ENCODE results near the gene MCF2.

The MCF2 gene

DNA sequence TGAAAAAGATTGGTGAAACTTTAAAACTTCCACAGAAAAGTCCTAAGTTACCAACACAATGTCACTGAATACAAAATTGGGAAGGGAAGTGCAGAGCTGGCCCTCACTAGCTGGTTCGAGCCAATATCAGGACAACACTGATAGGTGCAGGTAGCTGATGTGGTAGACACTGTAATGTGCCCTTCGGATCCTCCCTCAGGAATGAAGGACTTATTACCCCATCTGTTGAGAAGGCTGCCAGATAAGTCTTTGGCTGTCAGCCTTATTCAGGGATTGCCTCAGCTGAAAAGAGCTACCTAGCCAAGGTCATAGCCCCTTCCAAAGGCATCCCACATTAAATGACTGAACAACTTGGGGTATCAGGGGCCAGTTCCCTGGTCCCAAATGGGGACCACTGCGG, 5.3 kb downstream of the MCF2 start:
- Histone ChIP-seq H3K4me1 (ENCODE audit: control insufficient read depth, insufficient read depth, low read length) (no peaks in the 10 kb centered on the region), H3K27ac (ENCODE audit: extremely low read depth, low read depth, low read length) (no peak overlapping the region), H3K4me3 (ENCODE audit: low read depth, low read length) (no peak overlapping the region), H3K9me3 (ENCODE audit: control insufficient read depth, insufficient read depth, low read depth, low read length) (no peaks in the 10 kb centered on the region), H3K36me3 (ENCODE audit: control insufficient read depth in 2 of 2, insufficient read depth in 1 of 2, low read length in 2 of 2) (no peaks in the 10 kb centered on the region)
- TF ChIP-seq, protein P1, sequence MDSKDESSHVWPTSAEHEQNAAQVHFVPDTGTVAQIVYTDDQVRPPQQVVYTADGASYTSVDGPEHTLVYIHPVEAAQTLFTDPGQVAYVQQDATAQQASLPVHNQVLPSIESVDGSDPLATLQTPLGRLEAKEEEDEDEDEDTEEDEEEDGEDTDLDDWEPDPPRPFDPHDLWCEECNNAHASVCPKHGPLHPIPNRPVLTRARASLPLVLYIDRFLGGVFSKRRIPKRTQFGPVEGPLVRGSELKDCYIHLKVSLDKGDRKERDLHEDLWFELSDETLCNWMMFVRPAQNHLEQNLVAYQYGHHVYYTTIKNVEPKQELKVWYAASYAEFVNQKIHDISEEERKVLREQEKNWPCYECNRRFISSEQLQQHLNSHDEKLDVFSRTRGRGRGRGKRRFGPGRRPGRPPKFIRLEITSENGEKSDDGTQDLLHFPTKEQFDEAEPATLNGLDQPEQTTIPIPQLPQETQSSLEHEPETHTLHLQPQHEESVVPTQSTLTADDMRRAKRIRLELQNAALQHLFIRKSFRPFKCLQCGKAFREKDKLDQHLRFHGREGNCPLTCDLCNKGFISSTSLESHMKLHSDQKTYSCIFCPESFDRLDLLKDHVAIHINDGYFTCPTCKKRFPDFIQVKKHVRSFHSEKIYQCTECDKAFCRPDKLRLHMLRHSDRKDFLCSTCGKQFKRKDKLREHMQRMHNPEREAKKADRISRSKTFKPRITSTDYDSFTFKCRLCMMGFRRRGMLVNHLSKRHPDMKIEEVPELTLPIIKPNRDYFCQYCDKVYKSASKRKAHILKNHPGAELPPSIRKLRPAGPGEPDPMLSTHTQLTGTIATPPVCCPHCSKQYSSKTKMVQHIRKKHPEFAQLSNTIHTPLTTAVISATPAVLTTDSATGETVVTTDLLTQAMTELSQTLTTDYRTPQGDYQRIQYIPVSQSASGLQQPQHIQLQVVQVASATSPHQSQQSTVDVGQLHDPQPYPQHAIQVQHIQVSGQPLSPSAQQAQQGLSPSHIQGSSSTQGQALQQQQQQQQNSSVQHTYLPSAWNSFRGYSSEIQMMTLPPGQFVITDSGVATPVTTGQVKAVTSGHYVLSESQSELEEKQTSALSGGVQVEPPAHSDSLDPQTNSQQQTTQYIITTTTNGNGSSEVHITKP (tag by site-specific recombination; IDR thresholded peaks at IDR 0.05) = no peak
- no peak for TF ChIP-seq ZNF223 (tag by site-specific recombination; IDR thresholded peaks at IDR 0.05)
- CTCF ChIA-PET = interaction anchor here (0.5 kb wide), 1 partner anchor 12 kb away, joined by 3 read pairs; no protein-coding TSS in a partner anchor
- POLR2A ChIA-PET = no interaction called here

DNA sequence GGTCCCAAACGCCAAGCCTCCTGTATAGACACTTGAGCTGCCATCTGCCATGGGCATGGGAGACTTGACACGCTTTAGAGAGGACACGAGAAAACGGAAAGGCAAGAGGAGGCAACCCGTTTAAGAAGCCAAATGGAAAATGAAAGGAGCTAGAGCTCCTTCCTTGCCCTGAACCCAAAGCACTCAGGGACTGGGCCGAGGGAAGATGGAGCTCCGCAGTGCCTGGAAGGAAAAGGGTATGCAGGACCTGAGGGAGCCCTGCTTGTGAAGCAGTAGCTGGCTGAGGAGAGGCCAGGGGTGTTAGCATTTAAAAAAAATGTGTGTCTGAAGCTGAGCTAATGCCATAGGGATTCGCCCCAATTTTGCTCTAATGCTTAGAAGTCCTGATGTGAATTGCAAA, 15.1 kb downstream of the MCF2 start:
- no peak overlapping the region for H3K27ac ChIP-seq (ENCODE audit: extremely low read depth, low read depth, low read length)
- no peaks in the 10 kb centered on the region for H3K36me3 ChIP-seq (ENCODE audit: control insufficient read depth in 2 of 2, insufficient read depth in 1 of 2, low read length in 2 of 2)
- TF ChIP-seq ZIC2 (tag by site-specific recombination; IDR thresholded peaks at IDR 0.05) (no peak), ZNF768 (tag by site-specific recombination; IDR thresholded peaks at IDR 0.05) (no peak), ZNF274 (IDR thresholded peaks at IDR 0.05; ENCODE audit: low read length) (no peak), ZNF274 (tag by site-specific recombination; IDR thresholded peaks at IDR 0.05; ENCODE audit: borderline replicate concordance) (no peak), ZNF626 (tag by site-specific recombination; IDR thresholded peaks at IDR 0.05) (no peak), ZNF426 (tag by site-specific recombination; IDR thresholded peaks at IDR 0.05) (no peak), ZSCAN23 (tag by site-specific recombination; IDR thresholded peaks at IDR 0.05) (no peak), KLF7 (tag by site-specific recombination; IDR thresholded peaks at IDR 0.05; ENCODE audit: borderline replicate concordance) (no peak)
- TF ChIP-seq, protein P2, sequence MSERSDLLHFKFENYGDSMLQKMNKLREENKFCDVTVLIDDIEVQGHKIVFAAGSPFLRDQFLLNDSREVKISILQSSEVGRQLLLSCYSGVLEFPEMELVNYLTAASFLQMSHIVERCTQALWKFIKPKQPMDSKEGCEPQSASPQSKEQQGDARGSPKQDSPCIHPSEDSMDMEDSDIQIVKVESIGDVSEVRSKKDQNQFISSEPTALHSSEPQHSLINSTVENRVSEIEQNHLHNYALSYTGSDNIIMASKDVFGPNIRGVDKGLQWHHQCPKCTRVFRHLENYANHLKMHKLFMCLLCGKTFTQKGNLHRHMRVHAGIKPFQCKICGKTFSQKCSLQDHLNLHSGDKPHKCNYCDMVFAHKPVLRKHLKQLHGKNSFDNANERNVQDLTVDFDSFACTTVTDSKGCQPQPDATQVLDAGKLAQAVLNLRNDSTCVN (tag by site-specific recombination; optimal IDR thresholded peaks at IDR 0.05) = no peak
- TF ChIP-seq, protein P3, sequence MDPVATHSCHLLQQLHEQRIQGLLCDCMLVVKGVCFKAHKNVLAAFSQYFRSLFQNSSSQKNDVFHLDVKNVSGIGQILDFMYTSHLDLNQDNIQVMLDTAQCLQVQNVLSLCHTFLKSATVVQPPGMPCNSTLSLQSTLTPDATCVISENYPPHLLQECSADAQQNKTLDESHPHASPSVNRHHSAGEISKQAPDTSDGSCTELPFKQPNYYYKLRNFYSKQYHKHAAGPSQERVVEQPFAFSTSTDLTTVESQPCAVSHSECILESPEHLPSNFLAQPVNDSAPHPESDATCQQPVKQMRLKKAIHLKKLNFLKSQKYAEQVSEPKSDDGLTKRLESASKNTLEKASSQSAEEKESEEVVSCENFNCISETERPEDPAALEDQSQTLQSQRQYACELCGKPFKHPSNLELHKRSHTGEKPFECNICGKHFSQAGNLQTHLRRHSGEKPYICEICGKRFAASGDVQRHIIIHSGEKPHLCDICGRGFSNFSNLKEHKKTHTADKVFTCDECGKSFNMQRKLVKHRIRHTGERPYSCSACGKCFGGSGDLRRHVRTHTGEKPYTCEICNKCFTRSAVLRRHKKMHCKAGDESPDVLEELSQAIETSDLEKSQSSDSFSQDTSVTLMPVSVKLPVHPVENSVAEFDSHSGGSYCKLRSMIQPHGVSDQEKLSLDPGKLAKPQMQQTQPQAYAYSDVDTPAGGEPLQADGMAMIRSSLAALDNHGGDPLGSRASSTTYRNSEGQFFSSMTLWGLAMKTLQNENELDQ (tag by site-specific recombination; IDR thresholded peaks at IDR 0.05; ENCODE audit: low read depth) = no peak
- TF ChIP-seq, protein P4, sequence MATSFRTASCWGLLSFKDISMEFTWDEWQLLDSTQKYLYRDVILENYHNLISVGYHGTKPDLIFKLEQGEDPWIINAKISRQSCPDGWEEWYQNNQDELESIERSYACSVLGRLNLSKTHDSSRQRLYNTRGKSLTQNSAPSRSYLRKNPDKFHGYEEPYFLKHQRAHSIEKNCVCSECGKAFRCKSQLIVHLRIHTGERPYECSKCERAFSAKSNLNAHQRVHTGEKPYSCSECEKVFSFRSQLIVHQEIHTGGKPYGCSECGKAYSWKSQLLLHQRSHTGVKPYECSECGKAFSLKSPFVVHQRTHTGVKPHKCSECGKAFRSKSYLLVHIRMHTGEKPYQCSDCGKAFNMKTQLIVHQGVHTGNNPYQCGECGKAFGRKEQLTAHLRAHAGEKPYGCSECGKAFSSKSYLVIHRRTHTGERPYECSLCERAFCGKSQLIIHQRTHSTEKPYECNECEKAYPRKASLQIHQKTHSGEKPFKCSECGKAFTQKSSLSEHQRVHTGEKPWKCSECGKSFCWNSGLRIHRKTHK (tag by site-specific recombination; IDR thresholded peaks at IDR 0.05) = no peak
- TF ChIP-seq, protein P5, sequence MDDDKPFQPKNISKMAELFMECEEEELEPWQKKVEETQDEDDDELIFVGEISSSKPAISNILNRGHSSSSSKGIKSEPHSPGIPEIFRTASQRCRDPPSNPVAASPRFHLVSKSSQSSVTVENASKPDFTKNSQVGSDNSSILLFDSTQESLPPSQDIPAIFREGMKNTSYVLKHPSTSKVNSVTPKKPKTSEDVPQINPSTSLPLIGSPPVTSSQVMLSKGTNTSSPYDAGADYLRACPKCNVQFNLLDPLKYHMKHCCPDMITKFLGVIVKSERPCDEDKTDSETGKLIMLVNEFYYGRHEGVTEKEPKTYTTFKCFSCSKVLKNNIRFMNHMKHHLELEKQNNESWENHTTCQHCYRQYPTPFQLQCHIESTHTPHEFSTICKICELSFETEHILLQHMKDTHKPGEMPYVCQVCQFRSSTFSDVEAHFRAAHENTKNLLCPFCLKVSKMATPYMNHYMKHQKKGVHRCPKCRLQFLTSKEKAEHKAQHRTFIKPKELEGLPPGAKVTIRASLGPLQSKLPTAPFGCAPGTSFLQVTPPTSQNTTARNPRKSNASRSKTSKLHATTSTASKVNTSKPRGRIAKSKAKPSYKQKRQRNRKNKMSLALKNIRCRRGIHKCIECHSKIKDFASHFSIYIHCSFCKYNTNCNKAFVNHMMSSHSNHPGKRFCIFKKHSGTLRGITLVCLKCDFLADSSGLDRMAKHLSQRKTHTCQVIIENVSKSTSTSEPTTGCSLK (tag by site-specific recombination; IDR thresholded peaks at IDR 0.05) = no peak
- TF ChIP-seq, protein P6, sequence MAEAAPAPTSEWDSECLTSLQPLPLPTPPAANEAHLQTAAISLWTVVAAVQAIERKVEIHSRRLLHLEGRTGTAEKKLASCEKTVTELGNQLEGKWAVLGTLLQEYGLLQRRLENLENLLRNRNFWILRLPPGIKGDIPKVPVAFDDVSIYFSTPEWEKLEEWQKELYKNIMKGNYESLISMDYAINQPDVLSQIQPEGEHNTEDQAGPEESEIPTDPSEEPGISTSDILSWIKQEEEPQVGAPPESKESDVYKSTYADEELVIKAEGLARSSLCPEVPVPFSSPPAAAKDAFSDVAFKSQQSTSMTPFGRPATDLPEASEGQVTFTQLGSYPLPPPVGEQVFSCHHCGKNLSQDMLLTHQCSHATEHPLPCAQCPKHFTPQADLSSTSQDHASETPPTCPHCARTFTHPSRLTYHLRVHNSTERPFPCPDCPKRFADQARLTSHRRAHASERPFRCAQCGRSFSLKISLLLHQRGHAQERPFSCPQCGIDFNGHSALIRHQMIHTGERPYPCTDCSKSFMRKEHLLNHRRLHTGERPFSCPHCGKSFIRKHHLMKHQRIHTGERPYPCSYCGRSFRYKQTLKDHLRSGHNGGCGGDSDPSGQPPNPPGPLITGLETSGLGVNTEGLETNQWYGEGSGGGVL (tag by site-specific recombination; IDR thresholded peaks at IDR 0.05) = no peak
- TF ChIP-seq, protein P7, sequence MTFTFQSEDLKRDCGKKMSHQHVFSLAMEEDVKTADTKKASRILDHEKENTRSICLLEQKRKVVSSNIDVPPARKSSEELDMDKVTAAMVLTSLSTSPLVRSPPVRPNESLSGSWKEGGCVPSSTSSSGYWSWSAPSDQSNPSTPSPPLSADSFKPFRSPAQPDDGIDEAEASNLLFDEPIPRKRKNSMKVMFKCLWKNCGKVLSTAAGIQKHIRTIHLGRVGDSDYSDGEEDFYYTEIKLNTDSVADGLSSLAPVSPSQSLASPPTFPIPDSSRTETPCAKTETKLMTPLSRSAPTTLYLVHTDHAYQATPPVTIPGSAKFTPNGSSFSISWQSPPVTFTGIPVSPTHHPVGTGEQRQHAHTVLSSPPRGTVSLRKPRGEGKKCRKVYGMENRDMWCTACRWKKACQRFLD (tag by site-specific recombination; IDR thresholded peaks at IDR 0.05) = no peak
- H3K4me1 ChIP-seq (ENCODE audit: control insufficient read depth, insufficient read depth, low read length) = no peaks in the 10 kb centered on the region
- ChIA-PET CTCF (interaction anchor here (0.5 kb wide), 1 partner anchor 23 kb away, joined by 3 read pairs; no protein-coding TSS in a partner anchor), POLR2A (no interaction called here)
- no peak overlapping the region for H3K4me3 ChIP-seq (ENCODE audit: low read depth, low read length)
- no peaks in the 10 kb centered on the region for H3K9me3 ChIP-seq (ENCODE audit: control insufficient read depth, insufficient read depth, low read depth, low read length)
